Lung (tissue), 12 donors: ENCODE results near the gene IPPK. TPM values are rescaled to one million over a fixed set of nuclear protein-coding genes. Genes with fewer than 3 reads are reported as not detected.

Experiments
- ATAC-seq: fragments of 200-7000 bp; cut with Tn5 transposase; one replicate; pipeline ENCODE4 v1.9.1; 2020; ENCODE audit warnings: moderate number of reproducible peaks; ENCODE audit not compliant: insufficient read depth, low FRiP score
- DNase-seq, 3 donors: peaks; one replicate each; pipeline ENCODE4 v3.0.0-alpha.2; 2013 to 2017
- H3K27ac ChIP-seq, 2 donors: one replicate each; pipeline ENCODE4 v1.5.1; 2013; ENCODE audit warnings: mild to moderate bottlenecking in 2 of 2, moderate library complexity in 2 of 2, control low read depth in 1 of 2, inconsistent platforms in 1 of 2, low read depth in 1 of 2, low read length in 1 of 2
- H3K27me3 ChIP-seq, 3 donors: one replicate each; pipeline ENCODE4 v1.5.1; 2013; ENCODE audit warnings: low read length in 2 of 3; ENCODE audit not compliant: control insufficient read depth in 3 of 3, insufficient read depth in 3 of 3
- H3K36me3 ChIP-seq, 4 donors: one replicate each; pipeline ENCODE4 v1.5.1; 2013; ENCODE audit warnings: low read length in 4 of 4, mild to moderate bottlenecking in 1 of 4, moderate library complexity in 1 of 4; ENCODE audit not compliant: control insufficient read depth in 4 of 4, insufficient read depth in 4 of 4
- H3K4me1 ChIP-seq, 5 donors: one replicate each; pipeline ENCODE4 v1.5.1; 2013; ENCODE audit warnings: low read length in 5 of 5, mild to moderate bottlenecking in 2 of 5, moderate library complexity in 1 of 5; ENCODE audit not compliant: control insufficient read depth in 5 of 5, insufficient read depth in 5 of 5
- H3K4me3 ChIP-seq: one replicate; pipeline ENCODE4 v1.5.1; 2013; ENCODE audit warnings: mild to moderate bottlenecking, control low read depth, moderate library complexity
- H3K9ac ChIP-seq, 2 donors: one replicate each; pipeline ENCODE4 v1.5.1; 2013; ENCODE audit warnings: low read length in 2 of 2, control low read depth in 1 of 2; ENCODE audit not compliant: insufficient read depth in 1 of 2
- H3K9me3 ChIP-seq, 4 donors: one replicate each; pipeline ENCODE4 v1.5.1; 2013; ENCODE audit warnings: low read length in 3 of 4, mild to moderate bottlenecking in 1 of 4, moderate library complexity in 1 of 4; ENCODE audit not compliant: control insufficient read depth in 4 of 4, insufficient read depth in 3 of 4
- CTCF ChIP-seq: IDR thresholded peaks from 2 replicates; pipeline ENCODE4 v1.5.1; 2012; ENCODE audit warnings: mild to moderate bottlenecking; ENCODE audit errors: control extremely low read depth, extremely low read depth
- WGBS, 2 donors: extraction: QIAGEN DNeasy Blood & Tissue Kit; methylation state at CpG; one replicate each; pipeline ENCODE4 v1.1.7; 2013; 5-methylcytosine and 5-hydroxymethylcytosine counted together
- polyA plus RNA-seq, 2 donors: library from polyadenylated mRNA; stranded (reverse); fragments of 200-250 nt; gene quantifications; one replicate each; pipeline ENCODE4 v1.2.1, GENCODE V29; 2013
- total RNA-seq, 2 donors: library from RNA; depleted of rRNA in 1 of 2; stranded (reverse); fragments of >200 nt in 1 of 2; gene quantifications; one replicate each; pipeline ENCODE4 v1.2.1, GENCODE V29; 2014 to 2021
- donor health status: control.
- donor health status: control.
- donor health status: Bipolar disorder and iron deficiency.
- donor health status: healthy.
- donor health status: DM: yes; HTN: yes; CAD: no.

Gene IPPK
- total and polyA plus RNA-seq, 4 donors, result 6.0 to 9.6 (median 6.8) TPM

- Histone ChIP-seq H3K4me3 (no peak overlapping the region), H3K36me3 (peaks cover 0 to under 1% (median 0%) of the 10 kb centered on the region in 4 donors), H3K4me1 (no peaks in the 10 kb centered on the region), H3K9me3 (no peaks in the 10 kb centered on the region), H3K9ac (no peak overlapping the region), H3K27me3 (no peaks in the 10 kb centered on the region), H3K27ac (no peak overlapping the region)
- no peak for ATAC-seq
- DNase-seq, result no peak
- no peak for TF ChIP-seq CTCF
- WGBS, 2 donors, result 66 to 76% methylated on average over 2 of the region's 2 CpGs
Measured at GRCh38 chr9:92704528-92704927, 34.6 kb upstream of the IPPK start.

GRCh38 chr9:92696619-92697018 lies 26.7 kb upstream of the IPPK start:
- H3K9me3 ChIP-seq, result no peaks in the 10 kb centered on the region
- H3K27me3 ChIP-seq, result no peaks in the 10 kb centered on the region
- WGBS, 2 donors, result 67 to 86% methylated on average over 1 of the region's 1 CpG
- DNase-seq (no peak), ATAC-seq (no peak)
- H3K9ac ChIP-seq, result no peak overlapping the region
- H3K27ac ChIP-seq, result no peak overlapping the region
- no peaks in the 10 kb centered on the region for H3K4me1 ChIP-seq
- peaks cover 0 to 2% (median 0%) of the 10 kb centered on the region in 4 donors for H3K36me3 ChIP-seq
- no peak overlapping the region for H3K4me3 ChIP-seq
- TF ChIP-seq CTCF, result no peak

- Histone ChIP-seq H3K9ac (no peak overlapping the region), H3K4me1 (no peaks in the 10 kb centered on the region), H3K9me3 (peaks cover 0 to 3% (median under 1%) of the 10 kb centered on the region in 4 donors), H3K4me3 (no peak overlapping the region), H3K27me3 (no peaks in the 10 kb centered on the region), H3K36me3 (no peaks in the 10 kb centered on the region), H3K27ac (no peak overlapping the region)
- no peak for TF ChIP-seq CTCF
- ATAC-seq (no peak), DNase-seq (no peak)
- whole genome bisulfite sequencing, 2 donors, result 67 to 73% methylated on average over 3 of the region's 3 CpGs
Measured at GRCh38 chr9:92686954-92687353, 17.0 kb upstream of the IPPK start.

- 85 to 89% methylated on average over 5 of the region's 5 CpGs for WGBS, 2 donors
- Histone ChIP-seq H3K4me1 (no peaks in the 10 kb centered on the region), H3K27me3 (no peaks in the 10 kb centered on the region), H3K9me3 (peaks cover 0 to 3% (median 0%) of the 10 kb centered on the region in 4 donors), H3K4me3 (no peak overlapping the region), H3K27ac (no peak overlapping the region), H3K9ac (no peak overlapping the region), H3K36me3 (no peaks in the 10 kb centered on the region)
- DNase-seq (no peak), ATAC-seq (no peak)
- no peak for TF ChIP-seq CTCF
Measured at GRCh38 chr9:92685022-92685421, 15.1 kb upstream of the IPPK start.
